ENCODE results near the gene IFITM5. TPM values are rescaled to one million over a fixed set of nuclear protein-coding genes. Genes with fewer than 3 reads are reported as not detected.

The IFITM5 gene
- total and polyA plus RNA-seq, 9 of the 15 experiments (the other 6 are each of a cell fraction or from before 2014, with no cell fraction given) = 0.19 TPM; not detected in 8

DNA sequence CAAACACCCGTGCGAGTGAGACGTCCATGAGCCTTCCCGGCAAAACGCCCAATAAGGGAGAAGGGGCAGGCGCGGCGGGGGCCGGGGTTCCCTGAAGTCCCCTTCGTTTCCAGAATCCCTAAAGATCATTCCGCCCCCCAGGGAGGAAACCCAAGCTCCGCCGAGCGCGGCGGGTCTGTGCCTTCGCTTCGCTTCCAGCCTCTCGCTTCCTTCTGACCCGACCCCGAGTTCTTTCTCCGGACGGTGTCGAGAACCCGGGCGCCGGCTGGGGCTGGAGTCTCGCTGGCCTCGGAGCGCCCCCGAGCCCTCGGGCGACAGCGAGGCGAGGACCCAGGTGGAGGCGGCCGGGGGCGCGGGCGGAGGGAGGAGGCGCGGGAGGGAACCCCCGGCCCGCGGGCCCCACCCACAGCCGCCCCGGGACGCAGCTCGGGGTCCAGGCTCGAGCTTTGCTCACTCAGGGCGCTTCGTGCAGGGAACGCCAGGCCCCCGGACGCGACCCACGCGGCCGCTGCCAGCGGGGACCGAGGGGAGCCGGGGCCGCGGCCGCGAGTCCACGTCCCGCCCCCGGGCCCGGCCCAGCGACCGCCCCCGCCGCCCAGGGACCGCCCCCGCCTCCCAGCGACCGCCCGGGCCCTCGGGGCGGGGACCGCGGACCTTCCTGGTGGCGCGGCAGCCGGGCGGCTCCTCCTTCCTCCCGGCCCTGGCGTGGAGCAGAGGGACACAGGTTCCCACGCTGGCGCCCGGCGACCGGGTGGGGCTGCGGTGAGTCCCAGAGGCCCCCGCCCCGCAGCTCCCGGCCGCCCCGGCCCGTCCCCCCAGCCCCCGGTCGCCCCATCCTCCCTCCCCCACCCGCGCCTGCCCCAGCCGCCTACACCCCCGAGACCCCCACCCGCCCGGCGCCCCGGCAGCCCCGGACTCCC is 10.6 kb downstream of the IFITM5 start, which contains the start of gene PGGHG (continued):
- TF ChIP-seq, protein P1, sequence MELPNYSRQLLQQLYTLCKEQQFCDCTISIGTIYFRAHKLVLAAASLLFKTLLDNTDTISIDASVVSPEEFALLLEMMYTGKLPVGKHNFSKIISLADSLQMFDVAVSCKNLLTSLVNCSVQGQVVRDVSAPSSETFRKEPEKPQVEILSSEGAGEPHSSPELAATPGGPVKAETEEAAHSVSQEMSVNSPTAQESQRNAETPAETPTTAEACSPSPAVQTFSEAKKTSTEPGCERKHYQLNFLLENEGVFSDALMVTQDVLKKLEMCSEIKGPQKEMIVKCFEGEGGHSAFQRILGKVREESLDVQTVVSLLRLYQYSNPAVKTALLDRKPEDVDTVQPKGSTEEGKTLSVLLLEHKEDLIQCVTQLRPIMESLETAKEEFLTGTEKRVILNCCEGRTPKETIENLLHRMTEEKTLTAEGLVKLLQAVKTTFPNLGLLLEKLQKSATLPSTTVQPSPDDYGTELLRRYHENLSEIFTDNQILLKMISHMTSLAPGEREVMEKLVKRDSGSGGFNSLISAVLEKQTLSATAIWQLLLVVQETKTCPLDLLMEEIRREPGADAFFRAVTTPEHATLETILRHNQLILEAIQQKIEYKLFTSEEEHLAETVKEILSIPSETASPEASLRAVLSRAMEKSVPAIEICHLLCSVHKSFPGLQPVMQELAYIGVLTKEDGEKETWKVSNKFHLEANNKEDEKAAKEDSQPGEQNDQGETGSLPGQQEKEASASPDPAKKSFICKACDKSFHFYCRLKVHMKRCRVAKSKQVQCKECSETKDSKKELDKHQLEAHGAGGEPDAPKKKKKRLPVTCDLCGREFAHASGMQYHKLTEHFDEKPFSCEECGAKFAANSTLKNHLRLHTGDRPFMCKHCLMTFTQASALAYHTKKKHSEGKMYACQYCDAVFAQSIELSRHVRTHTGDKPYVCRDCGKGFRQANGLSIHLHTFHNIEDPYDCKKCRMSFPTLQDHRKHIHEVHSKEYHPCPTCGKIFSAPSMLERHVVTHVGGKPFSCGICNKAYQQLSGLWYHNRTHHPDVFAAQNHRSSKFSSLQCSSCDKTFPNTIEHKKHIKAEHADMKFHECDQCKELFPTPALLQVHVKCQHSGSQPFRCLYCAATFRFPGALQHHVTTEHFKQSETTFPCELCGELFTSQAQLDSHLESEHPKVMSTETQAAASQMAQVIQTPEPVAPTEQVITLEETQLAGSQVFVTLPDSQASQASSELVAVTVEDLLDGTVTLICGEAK (IDR thresholded peaks at IDR 0.05) = no peak
- TF ChIP-seq, protein P1 (CRISPR knock-in tag; IDR thresholded peaks at IDR 0.05) = no peak
- TF ChIP-seq MED1 (CRISPR knock-in tag; IDR thresholded peaks at IDR 0.05; ENCODE audit: borderline replicate concordance) (no peak), NONO (IDR thresholded peaks at IDR 0.05; ENCODE audit: low read depth in 2 of 2, low read length in 1 of 2) (peak in 1 of 2 experiments; percentile 68; a peak in 1 of 4 replicates), U2AF2 (optimal IDR thresholded peaks at IDR 0.05; ENCODE audit: low read depth, low read length) (no peak), KLF1 (tag; IDR thresholded peaks at IDR 0.05) (no peak), RAD21 (CRISPR knock-in tag; conservative IDR thresholded peaks at IDR 0.05 in 1 of 2, IDR thresholded peaks at IDR 0.05 in 1 of 2) (no peak), FOXK1 (CRISPR knock-in tag; IDR thresholded peaks at IDR 0.05; ENCODE audit: borderline replicate concordance) (peak; percentile 11; the same call in 1 of the 2 replicates), MTA2 (IDR thresholded peaks at IDR 0.05; ENCODE audit: low read depth) (no peak)
- TF ChIP-seq, protein P2, sequence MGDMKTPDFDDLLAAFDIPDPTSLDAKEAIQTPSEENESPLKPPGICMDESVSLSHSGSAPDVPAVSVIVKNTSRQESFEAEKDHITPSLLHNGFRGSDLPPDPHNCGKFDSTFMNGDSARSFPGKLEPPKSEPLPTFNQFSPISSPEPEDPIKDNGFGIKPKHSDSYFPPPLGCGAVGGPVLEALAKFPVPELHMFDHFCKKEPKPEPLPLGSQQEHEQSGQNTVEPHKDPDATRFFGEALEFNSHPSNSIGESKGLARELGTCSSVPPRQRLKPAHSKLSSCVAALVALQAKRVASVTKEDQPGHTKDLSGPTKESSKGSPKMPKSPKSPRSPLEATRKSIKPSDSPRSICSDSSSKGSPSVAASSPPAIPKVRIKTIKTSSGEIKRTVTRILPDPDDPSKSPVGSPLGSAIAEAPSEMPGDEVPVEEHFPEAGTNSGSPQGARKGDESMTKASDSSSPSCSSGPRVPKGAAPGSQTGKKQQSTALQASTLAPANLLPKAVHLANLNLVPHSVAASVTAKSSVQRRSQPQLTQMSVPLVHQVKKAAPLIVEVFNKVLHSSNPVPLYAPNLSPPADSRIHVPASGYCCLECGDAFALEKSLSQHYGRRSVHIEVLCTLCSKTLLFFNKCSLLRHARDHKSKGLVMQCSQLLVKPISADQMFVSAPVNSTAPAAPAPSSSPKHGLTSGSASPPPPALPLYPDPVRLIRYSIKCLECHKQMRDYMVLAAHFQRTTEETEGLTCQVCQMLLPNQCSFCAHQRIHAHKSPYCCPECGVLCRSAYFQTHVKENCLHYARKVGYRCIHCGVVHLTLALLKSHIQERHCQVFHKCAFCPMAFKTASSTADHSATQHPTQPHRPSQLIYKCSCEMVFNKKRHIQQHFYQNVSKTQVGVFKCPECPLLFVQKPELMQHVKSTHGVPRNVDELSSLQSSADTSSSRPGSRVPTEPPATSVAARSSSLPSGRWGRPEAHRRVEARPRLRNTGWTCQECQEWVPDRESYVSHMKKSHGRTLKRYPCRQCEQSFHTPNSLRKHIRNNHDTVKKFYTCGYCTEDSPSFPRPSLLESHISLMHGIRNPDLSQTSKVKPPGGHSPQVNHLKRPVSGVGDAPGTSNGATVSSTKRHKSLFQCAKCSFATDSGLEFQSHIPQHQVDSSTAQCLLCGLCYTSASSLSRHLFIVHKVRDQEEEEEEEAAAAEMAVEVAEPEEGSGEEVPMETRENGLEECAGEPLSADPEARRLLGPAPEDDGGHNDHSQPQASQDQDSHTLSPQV (IDR thresholded peaks at IDR 0.05) = peak; percentile 36; the same call in 1 of the 2 replicates
- TF ChIP-seq, protein P3, sequence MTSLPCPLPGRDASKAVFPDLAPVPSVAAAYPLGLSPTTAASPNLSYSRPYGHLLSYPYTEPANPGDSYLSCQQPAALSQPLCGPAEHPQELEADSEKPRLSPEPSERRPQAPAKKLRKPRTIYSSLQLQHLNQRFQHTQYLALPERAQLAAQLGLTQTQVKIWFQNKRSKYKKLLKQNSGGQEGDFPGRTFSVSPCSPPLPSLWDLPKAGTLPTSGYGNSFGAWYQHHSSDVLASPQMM (CRISPR knock-in tag; IDR thresholded peaks at IDR 0.05) = no peak

All from K562 (cell line).